Measurements from ENCODE around the gene SHC2. TPM values are rescaled to one million over a fixed set of nuclear protein-coding genes. Genes with fewer than 3 reads are reported as not detected.

The SHC2 gene
- total and polyA plus RNA-seq, 4 donors, result 11.2 to 23.1 (median 14.5) TPM

DNA sequence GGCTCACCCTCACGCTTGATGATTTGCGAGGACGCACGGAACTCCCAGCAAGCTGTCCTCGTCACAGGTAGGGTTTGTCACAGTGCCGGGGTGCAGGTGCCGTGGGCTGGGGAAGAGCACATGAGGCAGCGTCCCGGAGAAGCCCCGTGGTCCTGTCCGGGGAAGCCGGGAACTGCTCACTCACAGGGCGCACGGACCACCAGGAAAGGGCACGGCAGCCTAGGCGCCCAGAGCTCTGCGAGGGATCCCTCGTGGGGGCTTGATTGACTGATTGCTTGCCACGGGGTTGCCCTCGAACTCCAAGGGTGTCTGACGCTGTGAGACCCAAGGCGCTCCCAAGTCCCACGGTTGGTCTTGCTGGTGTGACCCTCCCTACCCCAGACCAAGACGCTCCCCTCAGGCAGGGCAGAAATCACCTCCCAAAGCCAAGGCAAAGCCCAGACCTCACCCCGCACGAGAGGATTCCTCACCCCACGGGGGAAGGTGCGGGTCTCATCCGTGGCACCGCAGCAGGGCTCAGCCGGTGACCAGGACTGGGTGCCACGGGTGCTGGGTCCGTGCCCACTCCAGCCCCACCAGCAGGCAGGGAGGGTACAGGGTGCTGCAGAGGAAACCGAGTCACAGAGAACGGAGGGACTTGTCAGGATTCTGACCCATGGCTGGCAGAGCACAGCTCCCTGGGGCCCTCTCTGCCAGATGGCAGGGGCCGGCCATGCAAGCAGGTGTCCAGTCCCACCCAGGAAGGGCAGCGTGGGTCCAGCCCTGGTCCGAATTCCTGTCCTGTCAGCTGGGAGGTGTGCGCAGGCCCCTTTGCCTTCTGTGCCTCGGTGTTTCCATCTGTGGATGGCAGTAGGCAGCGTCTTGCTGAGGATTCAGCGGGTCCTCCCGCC, 59.6 kb downstream of the SHC2 start:
- TF ChIP-seq CTCF (IDR thresholded peaks at IDR 0.05; ENCODE audit: control extremely low read depth, extremely low read depth), result no peak
- whole genome bisulfite sequencing, 2 donors, result 83 to 88% methylated on average over 43 of the region's 43 CpGs
- H3K36me3 ChIP-seq (ENCODE audit: control insufficient read depth in 4 of 4, insufficient read depth in 4 of 4, low read length in 4 of 4), result no peaks in the 10 kb centered on the region
- ATAC-seq (ENCODE audit: insufficient read depth, low FRiP score) (no peak), DNase-seq (no peak)
- no peak overlapping the region for H3K4me3 ChIP-seq
- H3K27me3 ChIP-seq (ENCODE audit: control insufficient read depth in 3 of 3, insufficient read depth in 3 of 3, low read length in 2 of 3), result peaks cover 0 to 5% (median 2%) of the 10 kb centered on the region in 3 donors
- no peaks in the 10 kb centered on the region for H3K9me3 ChIP-seq (ENCODE audit: control insufficient read depth in 4 of 4, insufficient read depth in 3 of 4, low read length in 3 of 4)
- H3K27ac ChIP-seq (ENCODE audit: low read depth in 1 of 2, low read length in 1 of 2), result no peak overlapping the region
- no peak overlapping the region for H3K9ac ChIP-seq (ENCODE audit: insufficient read depth in 1 of 2, low read length in 2 of 2)
- no peaks in the 10 kb centered on the region for H3K4me1 ChIP-seq (ENCODE audit: control insufficient read depth in 5 of 5, insufficient read depth in 5 of 5, low read length in 5 of 5)

GRCh38 chr19:399370-399769, 61.5 kb downstream of the SHC2 start:
- Histone ChIP-seq H3K9me3 (ENCODE audit: control insufficient read depth in 4 of 4, insufficient read depth in 3 of 4, low read length in 3 of 4) (peaks cover 0 to 6% (median 2%) of the 10 kb centered on the region in 4 donors), H3K9ac (ENCODE audit: insufficient read depth in 1 of 2, low read length in 2 of 2) (no peak overlapping the region), H3K27me3 (ENCODE audit: control insufficient read depth in 3 of 3, insufficient read depth in 3 of 3, low read length in 2 of 3) (peaks cover 0 to 5% (median 0%) of the 10 kb centered on the region in 3 donors), H3K36me3 (ENCODE audit: control insufficient read depth in 4 of 4, insufficient read depth in 4 of 4, low read length in 4 of 4) (no peaks in the 10 kb centered on the region), H3K4me1 (ENCODE audit: control insufficient read depth in 5 of 5, insufficient read depth in 5 of 5, low read length in 5 of 5) (no peaks in the 10 kb centered on the region), H3K4me3 (no peak overlapping the region), H3K27ac (ENCODE audit: low read depth in 1 of 2, low read length in 1 of 2) (no peak overlapping the region)
- TF ChIP-seq CTCF (IDR thresholded peaks at IDR 0.05; ENCODE audit: control extremely low read depth, extremely low read depth), result no peak
- ATAC-seq (ENCODE audit: insufficient read depth, low FRiP score) (no peak), DNase-seq (no peak)
- 84 to 85% methylated on average over 9 of the region's 9 CpGs for WGBS, 2 donors

GRCh38 chr19:398719-399118, 62.1 kb downstream of the SHC2 start:
- DNase-seq (no peak), ATAC-seq (ENCODE audit: insufficient read depth, low FRiP score) (no peak)
- Histone ChIP-seq H3K27ac (ENCODE audit: low read depth in 1 of 2, low read length in 1 of 2) (no peak overlapping the region), H3K4me1 (ENCODE audit: control insufficient read depth in 5 of 5, insufficient read depth in 5 of 5, low read length in 5 of 5) (no peaks in the 10 kb centered on the region), H3K9ac (ENCODE audit: insufficient read depth in 1 of 2, low read length in 2 of 2) (no peak overlapping the region), H3K27me3 (ENCODE audit: control insufficient read depth in 3 of 3, insufficient read depth in 3 of 3, low read length in 2 of 3) (peaks cover 0 to 5% (median 0%) of the 10 kb centered on the region in 3 donors), H3K9me3 (ENCODE audit: control insufficient read depth in 4 of 4, insufficient read depth in 3 of 4, low read length in 3 of 4) (peaks cover 0 to 6% (median 2%) of the 10 kb centered on the region in 4 donors), H3K4me3 (no peak overlapping the region), H3K36me3 (ENCODE audit: control insufficient read depth in 4 of 4, insufficient read depth in 4 of 4, low read length in 4 of 4) (no peaks in the 10 kb centered on the region)
- 83 to 91% methylated on average over 17 of the region's 17 CpGs for WGBS, 2 donors
- TF ChIP-seq CTCF (IDR thresholded peaks at IDR 0.05; ENCODE audit: control extremely low read depth, extremely low read depth), result no peak

Measured in lung (tissue), 12 donors.